Measurements from ENCODE around the gene MAVS.
A peak's percentile ranks its signal among the peaks of the same experiment; 100 is the strongest.

The MAVS gene

GRCh38 chr20:3846740-3847428, at the start of gene MAVS:
TSS of gene MAVS (plus strand) at chr20:3846834. CDS start at chr20:3854625, 7,791 bp downstream.
- DNase-seq = peak; percentile 89

GRCh38 chr20:3797226-3797545, 49.4 kb upstream of the MAVS start:
- no peak for DNase-seq

GRCh38 chr20:3797592-3798372, 48.9 kb upstream of the MAVS start:
- DNase-seq = peak; percentile 11

GRCh38 chr20:3798373-3798768, 48.3 kb upstream of the MAVS start:
- DNase-seq = no peak

- no peak for DNase-seq
These were observed 47.8 kb upstream of the MAVS start for GRCh38 chr20:3798908-3799248.

GRCh38 chr20:3800256-3800877, 46.3 kb upstream of the MAVS start:
- DNase-seq = no peak

- no peak for DNase-seq
These were observed 45.8 kb upstream of the MAVS start for GRCh38 chr20:3800878-3801260.

- no peak for DNase-seq
These were observed 45.3 kb upstream of the MAVS start for GRCh38 chr20:3801299-3801698.

GRCh38 chr20:3801846-3802245, 44.8 kb upstream of the MAVS start:
- DNase-seq = no peak

- DNase-seq = no peak
These were observed 44.0 kb upstream of the MAVS start for GRCh38 chr20:3802524-3803239.

GRCh38 chr20:3803289-3803688, 43.3 kb upstream of the MAVS start:
- DNase-seq = no peak

- DNase-seq = no peak
These were observed 42.8 kb upstream of the MAVS start for GRCh38 chr20:3803854-3804253.

- no peak for DNase-seq
These were observed 42.3 kb upstream of the MAVS start for GRCh38 chr20:3804254-3804751.

GRCh38 chr20:3804781-3805180, 41.9 kb upstream of the MAVS start:
- no peak for DNase-seq

- DNase-seq = no peak
These were observed 38.1 kb upstream of the MAVS start for GRCh38 chr20:3808544-3808943.

GRCh38 chr20:3811467-3812258, 35.0 kb upstream of the MAVS start:
- DNase-seq = peak; percentile 94

GRCh38 chr20:3812259-3812681, 34.4 kb upstream of the MAVS start:
- DNase-seq = no peak

- no peak for DNase-seq
These were observed 33.4 kb upstream of the MAVS start for GRCh38 chr20:3812975-3813847.

GRCh38 chr20:3813848-3814581, 32.6 kb upstream of the MAVS start:
- no peak for DNase-seq

- DNase-seq = no peak
These were observed 31.6 kb upstream of the MAVS start for GRCh38 chr20:3814928-3815495.
